Measurements from ENCODE around the gene BRPF1.

BRPF1 gene

GRCh38 chr3:9701711-9702110, 29.8 kb upstream of the BRPF1 start:
- no peak for DNase-seq (ENCODE audit: low spot score)

DNA sequence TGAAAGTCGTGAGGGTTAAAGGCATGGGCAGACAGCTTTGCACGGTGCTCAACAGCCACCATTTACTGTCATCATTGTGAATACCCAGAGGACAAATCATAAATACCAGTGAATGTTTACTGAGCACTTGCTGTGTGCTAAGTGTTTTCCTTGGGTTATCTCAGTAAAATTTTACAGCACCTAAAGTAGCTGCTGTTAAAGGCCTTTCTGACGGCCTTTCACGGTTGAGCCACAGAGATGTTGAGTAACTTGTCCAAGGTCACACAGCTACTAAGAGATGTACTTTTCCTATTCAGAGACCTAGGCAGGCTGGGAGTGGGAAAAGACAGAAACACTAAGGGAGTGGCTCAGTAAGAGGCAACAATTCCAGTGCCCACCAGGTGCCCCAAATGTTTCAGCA, 28.3 kb upstream of the BRPF1 start:
- no peak for DNase-seq (ENCODE audit: low spot score)

DNA sequence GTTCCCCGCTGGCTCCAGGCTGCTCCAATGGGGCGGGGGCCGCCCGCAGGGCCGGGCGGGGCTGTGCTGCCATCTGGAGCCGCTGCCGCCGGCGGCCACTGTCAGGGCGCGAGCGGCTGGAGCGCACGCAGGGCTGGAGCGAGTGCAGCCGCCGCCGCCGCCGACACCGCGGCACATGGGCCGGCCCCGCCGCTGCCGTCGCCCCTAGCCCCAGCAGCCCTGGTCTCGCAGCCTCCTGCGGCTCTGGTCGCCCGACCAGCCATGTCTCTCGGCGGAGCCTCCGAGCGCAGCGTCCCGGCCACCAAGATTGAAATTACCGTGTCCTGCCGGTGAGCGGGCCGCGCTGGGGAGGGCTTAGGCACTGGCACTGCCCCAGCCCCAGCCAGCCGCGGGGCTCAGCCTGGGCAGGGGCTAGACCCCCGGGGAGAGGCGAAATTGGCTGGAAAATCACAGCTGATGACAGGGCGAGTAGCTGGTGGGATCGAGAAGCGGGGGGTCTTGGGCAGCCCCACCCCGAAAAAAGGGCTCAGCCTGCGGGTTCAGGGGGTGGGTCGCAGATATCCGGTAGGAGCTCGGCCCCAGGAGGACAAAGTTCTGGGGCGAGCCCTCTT, 27.7 kb upstream of the BRPF1 start, which contains the start of gene CPNE9:
Gene CPNE9, plus strand, starts transcription at position 98 of the 611 bp plus-strand sequence. Its CDS starts 164 bp downstream, at position 262.
- no peak for DNase-seq (ENCODE audit: low spot score)

- DNase-seq (ENCODE audit: low spot score), result peak; percentile 37
These were observed 26.9 kb upstream of the BRPF1 start for GRCh38 chr3:9704347-9705322.

DNA sequence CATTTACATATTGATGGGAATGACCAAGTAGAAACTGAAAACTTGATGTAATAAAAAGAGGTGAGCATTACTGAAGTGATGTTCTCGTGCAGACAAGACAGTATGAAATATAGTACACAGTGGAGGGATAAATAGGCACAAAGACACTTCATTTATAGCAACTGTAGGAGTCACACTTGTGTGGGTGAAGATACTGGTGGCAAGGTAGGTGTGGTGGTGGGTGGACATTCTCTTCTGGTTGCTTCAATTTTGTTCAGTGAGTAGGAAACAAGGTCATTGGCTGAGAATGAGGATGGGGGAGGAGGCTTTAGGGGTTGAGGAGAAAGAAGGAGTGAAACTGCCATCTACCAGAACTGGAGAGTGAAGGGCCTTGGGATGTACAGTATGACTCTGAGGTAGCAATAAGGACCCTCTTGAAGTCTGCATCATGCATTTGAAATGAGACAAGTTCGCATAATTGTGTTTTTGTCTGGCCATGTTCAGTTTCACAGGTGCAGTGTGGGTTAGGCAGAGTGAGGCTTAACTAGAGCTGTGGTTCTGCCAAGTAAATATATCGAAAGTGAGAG, 21.3 kb upstream of the BRPF1 start:
- no peak for DNase-seq (ENCODE audit: low spot score)

DNA sequence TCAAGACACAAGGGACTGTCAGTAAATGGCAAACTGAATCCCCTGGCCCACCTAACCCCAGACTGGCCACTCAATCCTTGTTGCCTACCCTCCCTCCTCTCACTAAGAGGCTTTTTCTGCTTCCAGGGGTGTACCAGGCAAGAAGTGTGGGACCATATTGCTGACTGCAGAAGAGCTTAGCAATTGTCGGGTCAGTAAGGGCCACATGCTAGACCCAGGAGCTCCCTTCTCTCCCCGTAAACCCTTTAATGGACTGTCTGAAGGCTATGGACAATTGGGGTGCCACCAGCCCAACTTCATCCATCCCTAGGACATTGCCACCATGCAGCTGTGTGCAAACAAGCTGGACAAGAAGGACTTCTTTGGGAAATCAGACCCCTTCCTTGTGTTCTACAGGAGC, 19.1 kb upstream of the BRPF1 start:
- DNase-seq (ENCODE audit: low spot score), result no peak

DNA sequence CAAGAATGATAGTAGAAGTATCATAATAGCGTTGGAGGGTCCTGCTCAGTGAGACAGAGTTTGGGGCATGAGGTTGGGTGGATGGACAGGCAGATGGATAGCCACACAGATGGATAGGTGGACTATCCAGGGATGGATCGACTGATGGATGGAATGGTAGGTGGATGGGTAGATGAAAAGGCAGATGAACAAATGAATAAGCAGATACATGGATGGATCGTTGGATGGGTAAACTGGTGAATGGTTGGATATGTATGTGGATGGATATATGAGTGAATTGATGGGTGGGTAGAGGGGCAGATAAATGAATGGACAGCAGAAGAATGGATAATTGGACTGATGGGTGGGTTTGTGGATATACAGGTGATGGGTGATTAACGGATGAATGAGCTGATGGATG, 18.4 kb upstream of the BRPF1 start:
- no peak for DNase-seq (ENCODE audit: low spot score)

DNA sequence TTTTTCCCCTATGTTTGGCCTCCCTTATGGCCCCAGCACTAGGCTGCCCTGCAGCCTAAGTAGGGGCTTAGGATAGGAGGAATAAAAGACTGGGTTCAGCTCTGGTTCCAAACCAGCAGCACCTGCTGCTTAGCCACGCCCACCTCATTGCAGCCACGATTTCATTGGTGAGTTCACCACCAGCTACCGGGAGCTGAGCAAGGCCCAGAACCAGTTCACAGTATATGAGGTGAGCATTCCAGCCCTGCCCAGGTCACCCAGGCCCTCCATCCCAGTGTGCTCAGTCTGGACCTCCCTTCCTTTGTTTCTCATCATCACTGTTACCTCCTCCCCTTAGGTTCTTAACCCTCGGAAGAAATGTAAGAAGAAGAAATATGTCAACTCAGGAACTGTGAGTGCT, 16.4 kb upstream of the BRPF1 start:
- DNase-seq (ENCODE audit: low spot score), result no peak

DNA sequence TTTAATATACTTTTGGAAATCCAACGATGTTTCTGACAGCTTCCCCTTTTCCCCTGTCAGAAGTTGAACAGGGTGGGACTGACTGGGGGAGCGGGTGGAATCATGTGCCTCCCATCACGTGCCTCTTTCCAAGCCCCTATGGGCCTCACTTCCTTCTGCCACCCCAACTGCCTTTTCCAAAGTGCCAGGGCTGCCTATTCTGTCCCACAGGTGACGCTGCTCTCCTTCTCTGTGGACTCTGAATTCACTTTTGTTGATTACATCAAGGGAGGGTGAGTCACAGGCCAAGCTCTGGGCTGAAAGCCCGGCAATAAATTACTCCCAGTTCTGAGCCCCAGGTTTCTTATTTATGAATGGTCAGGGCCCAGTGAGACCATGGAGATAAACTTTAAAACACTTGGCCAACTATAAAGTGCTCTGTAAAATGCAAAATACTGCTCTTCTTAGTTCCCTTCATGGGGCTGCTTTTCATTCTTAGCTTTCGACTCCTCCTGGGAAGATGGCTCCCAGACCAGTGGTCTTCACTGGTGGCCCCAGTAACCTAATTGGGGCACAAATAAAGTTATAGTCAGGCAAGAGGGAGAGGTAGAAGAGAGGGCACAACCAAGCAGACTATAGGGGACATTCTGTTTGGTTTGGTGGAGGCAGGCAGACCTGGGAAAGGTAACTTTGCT, 15.6 kb upstream of the BRPF1 start:
- peak; percentile 73 for DNase-seq (ENCODE audit: low spot score)

- DNase-seq (ENCODE audit: low spot score), result no peak
These were observed 14.6 kb upstream of the BRPF1 start for GRCh38 chr3:9716801-9717555.

GRCh38 chr3:9717563-9717962, 14.0 kb upstream of the BRPF1 start:
- no peak for DNase-seq (ENCODE audit: low spot score)

GRCh38 chr3:9718118-9718517, 13.4 kb upstream of the BRPF1 start:
- no peak for DNase-seq (ENCODE audit: low spot score)

DNA sequence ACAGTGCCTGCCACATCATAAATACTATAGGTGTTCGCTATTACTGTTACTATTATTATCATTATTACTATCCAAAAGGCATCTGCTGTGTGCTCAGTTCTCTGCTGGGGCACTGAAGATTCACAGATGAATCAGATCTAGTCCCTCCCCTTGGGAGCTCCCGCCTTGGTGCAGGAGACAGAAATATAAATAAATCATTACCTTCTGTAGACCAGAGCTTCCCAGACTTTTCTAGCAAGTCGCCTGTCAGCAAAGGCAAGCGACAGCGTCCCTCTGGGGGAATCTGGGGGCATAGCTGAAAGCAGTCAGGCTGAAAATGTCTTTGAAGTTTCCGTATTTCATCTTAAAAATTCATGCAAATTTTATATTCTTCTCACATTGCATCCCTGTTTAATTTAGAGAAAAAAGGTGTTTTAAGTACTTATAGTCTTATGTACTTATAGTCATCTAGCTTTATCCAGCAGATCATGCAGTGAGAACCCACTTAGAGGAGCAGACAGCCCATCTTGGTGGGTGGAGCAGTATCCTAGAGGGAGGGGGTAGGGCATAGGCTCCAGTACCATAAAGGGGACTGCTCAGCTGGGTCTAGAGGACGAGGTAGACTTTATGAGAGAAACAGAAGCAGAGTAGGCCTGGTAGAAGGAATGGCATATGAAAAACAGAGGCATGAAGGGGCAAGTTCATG, 10.4 kb upstream of the BRPF1 start:
- no peak for DNase-seq (ENCODE audit: low spot score)

GRCh38 chr3:9721700-9722060, 9.9 kb upstream of the BRPF1 start:
- DNase-seq (ENCODE audit: low spot score), result no peak

DNA sequence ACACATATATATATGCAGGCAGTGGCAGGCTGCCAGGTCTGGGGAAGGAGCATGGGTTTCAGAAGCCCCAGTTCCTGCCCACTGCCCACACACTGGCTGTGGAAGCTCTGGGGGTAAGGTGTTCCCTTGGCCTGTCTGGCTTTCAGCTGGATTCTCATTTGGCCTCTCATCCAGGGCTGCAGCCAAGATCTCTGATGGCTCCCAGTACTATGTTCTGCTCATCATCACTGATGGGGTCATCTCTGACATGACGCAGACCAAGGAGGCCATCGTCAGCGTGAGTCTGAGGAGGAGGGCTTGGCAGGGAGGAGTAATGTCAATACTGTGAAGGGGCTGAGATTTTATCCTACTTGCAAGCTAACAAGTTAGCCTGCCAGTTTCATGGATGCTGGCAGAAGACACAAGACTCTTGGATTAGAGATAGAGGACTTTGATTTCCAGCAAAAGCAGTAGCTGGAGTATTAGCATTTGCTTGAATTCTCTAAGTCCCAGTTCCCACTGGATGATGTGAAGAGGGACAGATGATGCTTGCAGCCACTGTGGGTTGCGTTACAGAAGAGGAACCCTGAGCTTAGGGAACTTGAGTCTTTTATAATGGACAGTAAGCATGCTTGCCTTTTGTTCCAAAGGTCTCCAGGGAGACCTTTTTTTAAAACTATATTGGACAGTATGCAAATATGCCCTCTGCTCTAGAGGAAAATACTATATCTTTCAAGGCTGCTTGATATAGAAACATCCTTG, 5.6 kb upstream of the BRPF1 start:
- DNase-seq (ENCODE audit: low spot score), result no peak

- DNase-seq (ENCODE audit: low spot score), result no peak
These were observed 4.4 kb upstream of the BRPF1 start for GRCh38 chr3:9727041-9727595.

GRCh38 chr3:9727743-9728142, 3.8 kb upstream of the BRPF1 start:
- no peak for DNase-seq (ENCODE audit: low spot score)

- DNase-seq (ENCODE audit: low spot score), result no peak
These were observed 2.1 kb upstream of the BRPF1 start for GRCh38 chr3:9729419-9729818.

DNA sequence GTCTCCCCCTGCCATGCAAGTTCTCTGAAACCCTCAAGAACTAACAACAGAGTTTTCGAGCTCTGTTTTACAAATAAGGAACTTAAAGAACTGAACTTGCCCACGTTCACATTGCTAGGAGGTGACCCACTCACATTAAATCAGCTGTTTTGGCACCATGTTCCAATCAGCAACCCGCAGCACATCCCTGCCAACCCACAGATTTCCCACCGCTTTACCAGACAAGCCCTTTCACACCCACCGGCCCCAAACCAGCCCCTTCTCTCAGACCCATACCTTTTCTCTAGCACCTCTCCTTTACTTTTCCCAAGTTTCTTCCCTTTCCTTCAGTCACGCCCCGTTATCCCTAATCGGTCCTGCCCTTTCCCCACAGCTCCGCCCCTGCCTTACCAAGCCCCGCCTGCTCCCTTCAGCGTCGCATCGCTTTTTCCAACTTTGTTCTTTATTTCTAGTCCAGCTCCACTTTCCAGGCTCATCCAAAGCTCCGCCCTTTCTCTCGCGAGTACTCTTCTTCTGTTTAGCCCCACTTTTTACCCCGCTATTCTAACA, 804 bp upstream of the BRPF1 start:
- DNase-seq (ENCODE audit: low spot score), result no peak

Data from COLO829 (cell line).